Keratinocyte (primary cell): ENCODE measurements around the gene SMG6. TPM values are rescaled to one million over a fixed set of nuclear protein-coding genes. Genes with fewer than 3 reads are reported as not detected.

Experiments used
- DNase-seq: peaks from one replicate; pipeline ENCODE4 v3.0.0-alpha.2; 2011; ENCODE audit warnings: low read depth, missing footprints, low spot score
- FAIRE-seq: peaks from 2 replicates; lab custom pipeline; 2011; peaks lifted over from hg19 to GRCh38; lab: Jason Lieb, UNC
- H2AFZ ChIP-seq: 2 replicates; pipeline ENCODE4 v1.6.0; 2012; ENCODE audit warnings: low read length, control low read depth, inconsistent platforms; ENCODE audit not compliant: control insufficient read depth
- H3K27ac ChIP-seq: 2 replicates; pipeline ENCODE4 v1.5.1; 2011; ENCODE audit warnings: low read length; ENCODE audit not compliant: control insufficient read depth, insufficient read depth
- H3K27me3 ChIP-seq: 3 replicates; pipeline ENCODE4 v1.6.0; 2011; ENCODE audit warnings: low read length; ENCODE audit not compliant: control insufficient read depth, insufficient read depth; ENCODE audit errors: extremely low read depth
- H3K36me3 ChIP-seq, 2 experiments: 2 replicates in 1 of 2; 3 replicates in 1 of 2; pipeline ENCODE4 v1.5.1; 2011; ENCODE audit warnings: low read length in 2 of 2, mild to moderate bottlenecking in 1 of 2; ENCODE audit not compliant: control insufficient read depth in 2 of 2, insufficient read depth in 2 of 2; ENCODE audit errors: extremely low read depth in 1 of 2
- H3K4me1 ChIP-seq: 3 replicates; pipeline ENCODE4 v1.5.1; 2011; ENCODE audit warnings: low read length; ENCODE audit not compliant: control insufficient read depth, insufficient read depth; ENCODE audit errors: extremely low read depth
- H3K4me2 ChIP-seq: 3 replicates; pipeline ENCODE4 v1.6.0; 2011; ENCODE audit warnings: low read depth, low read length; ENCODE audit not compliant: control insufficient read depth, insufficient read depth; ENCODE audit errors: extremely low read depth
- H3K4me3 ChIP-seq, 3 experiments: fragments of 200-600 bp in 1 of 3; sonication (generic) in 1 of 3; 2 replicates in 2 of 3; 3 replicates in 1 of 3; pipeline ENCODE4 v1.5.1; 2011 to 2016; ENCODE audit warnings: low read length in 3 of 3, mild to moderate bottlenecking in 3 of 3, control low read depth in 2 of 3, inconsistent platforms in 1 of 3, low read depth in 1 of 3, mixed read lengths in 1 of 3, mixed run types in 1 of 3, moderate library complexity in 1 of 3; ENCODE audit not compliant: control insufficient read depth in 2 of 3, insufficient read depth in 2 of 3; ENCODE audit errors: extremely low read depth in 1 of 3
- H3K79me2 ChIP-seq: 2 replicates; pipeline ENCODE4 v1.6.0; 2012; ENCODE audit warnings: low read length; ENCODE audit not compliant: control insufficient read depth, insufficient read depth
- H3K9ac ChIP-seq: 3 replicates; pipeline ENCODE4 v1.6.0; 2011; ENCODE audit warnings: low read length; ENCODE audit not compliant: control insufficient read depth, insufficient read depth; ENCODE audit errors: extremely low read depth
- H3K9me1 ChIP-seq: 3 replicates; pipeline ENCODE4 v1.6.0; 2011; ENCODE audit warnings: low read length; ENCODE audit not compliant: control insufficient read depth, insufficient read depth; ENCODE audit errors: extremely low read depth
- H3K9me3 ChIP-seq: 2 replicates; pipeline ENCODE4 v1.5.1; 2012; ENCODE audit warnings: low read depth, low read length; ENCODE audit not compliant: control insufficient read depth
- H4K20me1 ChIP-seq: 3 replicates; pipeline ENCODE4 v1.6.0; 2011; ENCODE audit warnings: low read length; ENCODE audit not compliant: control insufficient read depth, insufficient read depth; ENCODE audit errors: extremely low read depth
- EZH2 ChIP-seq: IDR thresholded peaks from one replicate; pipeline ENCODE4 v1.6.1; 2012; ENCODE audit warnings: inconsistent platforms, mild to moderate bottlenecking, low read length, moderate library complexity
- dilution Hi-C: fragments of 300-500 bp; cut with MboI; formaldehyde crosslinking; loops from one replicate; pipeline ENCODE4 v1.7.0; 2020; ENCODE audit warnings: low sequenced_read_pairs; ENCODE audit not compliant: extremely low pct_ligation_motif_present
- polyA plus RNA-seq, 5 experiments: library from polyadenylated mRNA; depleted of rRNA in 3 of 5; stranded (reverse) in 3 of 5; stranded (forward) in 1 of 5; unstranded in 1 of 5; fragments of >200 nt; gene quantifications; 1 replicate in 1 of 5; 2 replicates in 3 of 5; 3 replicates in 1 of 5; pipeline versions ENCODE4 v1.2.1 to v1.2.3, GENCODE V29; 2011 to 2012; ENCODE audit warnings: missing spikeins in 2 of 5, low read depth in 1 of 5, low replicate concordance in 1 of 5
- TF ChIP-seq, protein P1 (sequence below), 3 experiments: IDR thresholded peaks in 1 of 3; conservative IDR thresholded peaks in 1 of 3; optimal IDR thresholded peaks in 1 of 3; 2 replicates in 2 of 3; 3 replicates in 1 of 3; pipeline versions ENCODE3 to v1.5.1; 2011; ENCODE audit warnings: low read length in 3 of 3, mild to moderate bottlenecking in 3 of 3, moderate library complexity in 2 of 3, control low read depth in 1 of 3, inconsistent platforms in 1 of 3; ENCODE audit not compliant: insufficient read depth in 2 of 3; ENCODE audit errors: extremely low read depth in 1 of 3

Gene SMG6
- polyA plus RNA-seq, 1 donor (not counting 4 experiments of a cell fraction or from before 2014, with no cell fraction given) = 3.6 TPM

DNA sequence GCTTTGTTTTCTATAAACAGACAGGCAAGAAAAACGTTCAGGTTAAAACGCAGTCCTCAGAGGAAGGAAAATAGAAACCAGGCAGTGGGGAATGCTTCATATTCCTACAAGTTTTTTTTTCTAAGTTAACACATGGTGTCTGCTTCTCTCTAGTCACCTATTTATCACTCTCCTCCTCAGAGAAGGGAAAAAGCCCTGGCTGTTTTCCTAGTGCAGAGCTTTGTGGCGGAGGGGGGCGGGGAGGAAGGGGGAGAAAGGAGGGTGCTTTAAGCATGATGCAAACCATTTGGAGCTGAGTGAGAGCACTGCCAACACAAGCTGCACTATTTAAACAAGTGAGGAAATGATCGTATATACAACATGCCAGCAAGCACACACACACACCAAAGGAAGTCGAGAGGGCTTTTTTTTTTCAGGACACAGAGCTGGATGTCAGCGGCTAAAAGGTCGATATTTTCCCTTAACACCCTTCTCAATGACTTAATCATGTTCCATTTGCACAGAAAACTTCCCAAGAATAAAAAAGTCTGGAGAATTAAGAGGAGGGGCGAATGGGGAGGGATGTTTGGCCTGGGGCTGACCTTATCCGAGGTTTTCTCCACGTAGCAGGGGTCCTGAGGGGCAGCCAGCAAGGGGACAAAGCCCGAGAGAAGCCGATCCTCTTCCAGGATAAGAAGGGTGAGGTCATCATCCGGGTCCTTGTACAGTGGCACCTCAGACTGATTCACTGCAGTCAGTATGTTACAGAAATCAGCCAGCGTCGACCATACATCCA lies 131.3 kb downstream of the SMG6 start:
- dilution Hi-C loops = no loop called here
- TF ChIP-seq, protein P1, sequence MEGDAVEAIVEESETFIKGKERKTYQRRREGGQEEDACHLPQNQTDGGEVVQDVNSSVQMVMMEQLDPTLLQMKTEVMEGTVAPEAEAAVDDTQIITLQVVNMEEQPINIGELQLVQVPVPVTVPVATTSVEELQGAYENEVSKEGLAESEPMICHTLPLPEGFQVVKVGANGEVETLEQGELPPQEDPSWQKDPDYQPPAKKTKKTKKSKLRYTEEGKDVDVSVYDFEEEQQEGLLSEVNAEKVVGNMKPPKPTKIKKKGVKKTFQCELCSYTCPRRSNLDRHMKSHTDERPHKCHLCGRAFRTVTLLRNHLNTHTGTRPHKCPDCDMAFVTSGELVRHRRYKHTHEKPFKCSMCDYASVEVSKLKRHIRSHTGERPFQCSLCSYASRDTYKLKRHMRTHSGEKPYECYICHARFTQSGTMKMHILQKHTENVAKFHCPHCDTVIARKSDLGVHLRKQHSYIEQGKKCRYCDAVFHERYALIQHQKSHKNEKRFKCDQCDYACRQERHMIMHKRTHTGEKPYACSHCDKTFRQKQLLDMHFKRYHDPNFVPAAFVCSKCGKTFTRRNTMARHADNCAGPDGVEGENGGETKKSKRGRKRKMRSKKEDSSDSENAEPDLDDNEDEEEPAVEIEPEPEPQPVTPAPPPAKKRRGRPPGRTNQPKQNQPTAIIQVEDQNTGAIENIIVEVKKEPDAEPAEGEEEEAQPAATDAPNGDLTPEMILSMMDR (optimal IDR thresholded peaks at IDR 0.05 in 1 of 3, IDR thresholded peaks at IDR 0.05 in 1 of 3, conservative IDR thresholded peaks at IDR 0.05 in 1 of 3; ENCODE audit: extremely low read depth in 1 of 3, insufficient read depth in 2 of 3, low read length in 3 of 3) = no peak
- TF ChIP-seq EZH2 = no peak

DNA sequence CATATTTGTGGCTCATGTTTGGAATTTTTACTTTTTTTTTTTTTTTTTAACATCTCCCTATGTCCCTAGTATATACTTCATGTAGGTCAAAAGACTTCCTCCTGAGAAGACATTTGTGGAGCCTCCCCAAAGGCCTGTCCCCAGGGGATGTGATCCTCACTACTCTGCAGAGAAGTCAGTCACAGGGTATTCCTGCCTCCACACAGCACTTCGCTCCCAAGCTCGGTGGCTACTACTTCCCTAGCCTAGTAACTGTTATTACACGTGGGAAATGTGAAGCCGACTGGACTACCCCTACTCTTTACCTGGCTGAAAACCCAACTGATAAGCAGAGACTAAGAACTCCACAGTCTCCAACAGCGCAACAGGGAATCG lies 131.9 kb downstream of the SMG6 start:
- peaks cover 17 to 19% of the 10 kb centered on the region in 2 experiments for H3K36me3 ChIP-seq
- H4K20me1 ChIP-seq = no peaks in the 10 kb centered on the region
- peak overlapping the region; percentile 58 for H3K9ac ChIP-seq
- TF ChIP-seq, protein P1 (optimal IDR thresholded peaks at IDR 0.05 in 1 of 3, IDR thresholded peaks at IDR 0.05 in 1 of 3, conservative IDR thresholded peaks at IDR 0.05 in 1 of 3; ENCODE audit: extremely low read depth in 1 of 3, insufficient read depth in 2 of 3, low read length in 3 of 3) = no peak
- no peak for TF ChIP-seq EZH2
- dilution Hi-C loops = no loop called here
- no peak for DNase-seq
- peaks cover 30% of the 10 kb centered on the region for H3K4me1 ChIP-seq
- no peaks in the 10 kb centered on the region for H3K27me3 ChIP-seq
- H3K4me3 ChIP-seq = no peak overlapping the region
- H3K9me1 ChIP-seq = peaks cover 3% of the 10 kb centered on the region
- H2AFZ ChIP-seq = peak overlapping the region; percentile 74
- H3K4me2 ChIP-seq = peak overlapping the region; percentile 64
- no peaks in the 10 kb centered on the region for H3K9me3 ChIP-seq
- no peaks in the 10 kb centered on the region for H3K79me2 ChIP-seq
- peak overlapping the region; percentile 75 for H3K27ac ChIP-seq
- FAIRE-seq = no peak

More for the DNA sequence above, 131.3 kb downstream of the SMG6 start:
- Histone ChIP-seq H3K9me1 (peaks cover 3% of the 10 kb centered on the region), H3K27me3 (no peaks in the 10 kb centered on the region), H3K4me3 (peak overlapping the region in 2 of 3 experiments; percentile 30 to 37), H4K20me1 (no peaks in the 10 kb centered on the region), H2AFZ (peak overlapping the region; percentile 74), H3K4me1 (peaks cover 35% of the 10 kb centered on the region), H3K9me3 (no peaks in the 10 kb centered on the region), H3K79me2 (no peaks in the 10 kb centered on the region), H3K4me2 (peak overlapping the region; percentile 64), H3K27ac (peak overlapping the region; percentile 75), H3K36me3 (peaks cover 17 to 23% of the 10 kb centered on the region in 2 experiments), H3K9ac (peak overlapping the region; percentile 75)
- FAIRE-seq = peak; percentile 51
- no peak for DNase-seq
